ENCODE results near the gene ACSL5.
"Not testable (repeated sequence)": the region's sequence is repeated elsewhere in the genome, so short reads cannot be mapped to it uniquely, and the experiment has no call there.

ACSL5 gene

DNA sequence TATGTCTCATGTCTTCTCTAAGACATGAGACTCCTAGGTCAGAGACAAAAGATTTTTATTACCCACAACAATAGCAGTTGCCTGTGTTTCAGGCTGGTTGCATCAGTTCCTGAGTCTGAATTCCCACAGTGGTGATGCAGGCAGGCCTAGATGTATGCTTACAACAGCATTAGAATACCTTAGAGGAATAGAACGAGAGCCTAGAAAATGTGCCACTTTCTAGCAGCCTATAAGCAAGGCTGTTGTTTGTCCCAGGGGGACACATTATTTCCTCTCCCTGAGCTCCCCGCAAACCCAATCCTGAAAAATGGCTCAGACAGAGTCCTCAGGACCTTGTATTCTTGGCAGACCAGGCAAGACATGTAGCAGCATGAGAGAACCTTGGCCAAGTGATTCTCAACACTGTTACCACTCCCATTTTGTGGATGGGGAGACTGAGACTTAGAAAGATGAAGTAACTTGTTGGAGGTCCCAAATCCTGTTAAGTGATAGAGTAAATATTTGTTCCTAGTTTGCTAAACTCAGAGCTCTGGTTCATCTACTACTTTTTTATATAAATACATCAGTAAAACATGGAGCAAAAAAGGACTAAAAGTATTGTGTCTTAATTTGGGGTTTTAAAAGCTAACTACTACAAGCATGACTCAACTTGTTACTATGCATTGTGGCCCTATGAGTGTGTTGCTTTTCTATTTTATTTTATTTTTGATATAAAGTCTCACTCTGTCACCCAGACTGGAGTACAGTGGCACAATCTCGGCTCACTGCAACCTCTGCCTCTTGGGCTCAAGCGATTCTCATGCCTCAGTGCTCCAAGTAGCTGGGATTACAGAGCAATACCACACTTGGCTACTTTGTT, 87.3 kb downstream of the ACSL5 start:
- DNase-seq (ENCODE audit: low read depth): peak; percentile 6

DNA sequence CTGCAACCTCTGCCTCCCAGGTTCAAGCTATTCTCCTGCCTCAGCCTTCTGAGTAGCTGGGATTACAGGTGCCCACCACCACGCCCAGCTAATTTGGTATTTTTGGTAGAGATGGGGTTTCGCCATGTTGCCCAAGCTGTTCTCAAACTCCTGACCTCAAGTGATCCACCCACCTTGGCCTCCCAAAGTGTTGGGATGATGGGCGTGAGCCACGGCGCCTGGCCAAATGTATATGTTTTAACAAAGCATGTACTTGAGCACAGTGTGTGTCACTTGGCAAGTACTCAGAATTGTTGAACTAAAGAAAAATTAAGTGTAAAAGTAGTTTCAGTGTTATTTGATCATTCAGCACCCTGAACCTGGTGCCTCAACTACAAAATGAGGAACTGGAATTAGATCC, 90.2 kb downstream of the ACSL5 start:
- not testable (repeated sequence) for DNase-seq (ENCODE audit: low read depth)

DNA sequence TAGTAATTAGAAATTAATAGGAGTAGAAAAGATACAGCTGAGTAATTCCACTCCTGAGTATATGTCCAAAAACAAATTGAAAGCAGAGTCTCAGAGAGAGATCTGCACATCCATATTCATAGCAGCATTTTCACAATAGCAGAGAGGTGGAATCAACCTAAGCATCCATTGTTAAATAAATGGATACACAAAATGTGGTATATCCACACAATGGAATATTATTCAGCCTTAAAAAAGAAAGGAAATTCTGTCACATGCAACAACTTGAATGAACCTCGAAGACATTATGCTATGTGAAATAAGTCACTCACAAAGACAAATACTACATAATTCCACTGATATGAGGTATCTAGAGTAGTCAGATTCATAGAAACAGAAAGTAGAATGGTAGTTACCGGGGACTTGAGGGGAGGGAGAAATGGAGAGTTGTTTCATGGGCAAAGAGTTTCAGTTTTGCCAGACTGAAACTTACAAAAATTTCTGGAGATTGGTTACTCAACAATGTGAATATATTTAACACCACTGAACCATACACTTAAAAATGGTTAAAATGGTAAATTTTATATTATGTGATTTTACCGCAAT, 91.5 kb downstream of the ACSL5 start:
- DNase-seq (ENCODE audit: low read depth): no peak

GRCh38 chr10:112466802-112467201, 92.9 kb downstream of the ACSL5 start:
- DNase-seq (ENCODE audit: low read depth): no peak

DNA sequence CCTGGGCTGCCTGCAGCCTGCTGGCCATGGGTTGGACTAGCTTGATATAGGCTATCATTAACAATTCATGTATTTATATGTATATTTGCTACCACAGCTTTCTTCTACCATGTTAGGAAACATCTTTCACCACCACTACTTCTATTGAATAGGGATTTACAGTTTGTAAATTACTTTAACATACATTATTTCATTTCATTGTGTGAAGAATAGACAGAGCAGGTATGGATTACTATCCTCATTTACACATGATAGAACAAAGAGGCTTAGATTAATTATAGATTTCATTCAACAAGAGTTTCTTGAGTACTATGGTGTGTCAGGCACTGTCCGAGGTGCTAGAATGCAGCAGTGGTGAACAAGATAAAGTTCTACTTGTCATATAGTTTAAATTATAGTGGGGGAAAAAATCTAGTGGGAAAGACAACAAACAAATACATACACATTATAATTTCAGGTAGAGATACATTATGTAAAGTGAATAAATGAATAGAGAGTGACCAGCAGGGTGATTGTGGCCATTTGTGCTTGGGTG, 93.7 kb downstream of the ACSL5 start:
- no peak for DNase-seq (ENCODE audit: low read depth)

DNA sequence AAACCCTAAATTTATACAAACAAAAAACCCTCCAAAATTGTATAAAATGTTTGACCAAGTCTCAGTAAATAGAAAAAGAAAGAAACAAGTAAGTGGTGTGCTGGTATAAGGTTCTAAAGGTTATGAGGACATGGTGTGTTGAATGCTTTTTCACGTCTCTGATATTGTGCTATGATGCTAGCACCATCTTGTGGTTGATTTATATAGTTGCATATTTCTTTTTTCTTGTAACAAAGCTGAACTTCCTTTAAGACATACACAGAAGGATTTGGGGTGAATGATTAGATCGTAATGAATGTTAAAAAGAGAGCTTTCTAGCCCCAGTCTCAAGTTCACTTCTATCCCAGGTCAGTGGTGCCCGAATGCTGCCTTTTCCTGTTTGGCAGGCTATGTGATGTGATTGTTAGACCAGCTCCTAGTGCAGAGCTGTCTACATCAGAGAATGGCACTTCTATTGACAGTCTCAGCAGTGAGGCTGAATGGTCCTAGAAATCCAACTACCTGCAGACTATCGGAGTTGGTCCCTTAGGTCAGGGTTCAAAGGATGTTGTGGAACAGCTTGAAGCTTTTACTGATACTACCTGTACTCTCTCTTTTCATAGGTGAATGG, 98.1 kb downstream of the ACSL5 start:
- no peak for DNase-seq (ENCODE audit: low read depth)

DNA sequence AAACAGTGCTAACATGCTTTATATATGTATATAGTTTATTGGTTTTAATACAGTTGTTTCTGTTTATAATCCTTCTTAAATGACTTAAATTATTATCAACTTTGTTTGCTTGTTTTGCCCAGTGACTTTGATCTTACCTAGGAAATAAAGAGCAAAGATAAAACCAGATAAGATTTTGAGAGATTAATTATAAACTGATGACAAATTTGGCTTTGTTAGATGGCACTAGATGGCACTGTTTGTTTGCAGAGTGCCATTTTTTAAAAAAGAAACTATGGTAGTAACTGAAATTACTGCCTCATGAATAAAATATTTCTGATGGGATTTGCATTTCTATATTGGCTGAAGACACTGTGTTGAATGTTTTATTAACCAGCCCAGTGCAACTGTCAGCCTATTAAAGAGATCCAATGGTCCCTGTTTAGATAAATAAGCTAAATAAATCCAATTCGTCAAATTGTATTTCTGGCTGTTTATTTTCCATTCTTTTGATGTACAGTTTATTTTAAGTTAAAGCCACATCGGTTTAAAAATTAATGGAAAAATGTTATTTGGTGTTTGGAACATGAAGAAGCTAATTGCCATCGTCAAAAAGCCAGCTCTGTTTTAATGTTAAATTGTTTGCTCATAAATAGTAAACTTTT, 101.8 kb downstream of the ACSL5 start:
- DNase-seq (ENCODE audit: low read depth): no peak
